ENCODE results near the gene ATP5PD. TPM values are rescaled to one million over a fixed set of nuclear protein-coding genes. Genes with fewer than 3 reads are reported as not detected.

Gene ATP5PD
- total and polyA plus RNA-seq, 2 of the 13 experiments (the other 11 are each of a cell fraction or from before 2014, with no cell fraction given), result 158 to 428 TPM

DNA sequence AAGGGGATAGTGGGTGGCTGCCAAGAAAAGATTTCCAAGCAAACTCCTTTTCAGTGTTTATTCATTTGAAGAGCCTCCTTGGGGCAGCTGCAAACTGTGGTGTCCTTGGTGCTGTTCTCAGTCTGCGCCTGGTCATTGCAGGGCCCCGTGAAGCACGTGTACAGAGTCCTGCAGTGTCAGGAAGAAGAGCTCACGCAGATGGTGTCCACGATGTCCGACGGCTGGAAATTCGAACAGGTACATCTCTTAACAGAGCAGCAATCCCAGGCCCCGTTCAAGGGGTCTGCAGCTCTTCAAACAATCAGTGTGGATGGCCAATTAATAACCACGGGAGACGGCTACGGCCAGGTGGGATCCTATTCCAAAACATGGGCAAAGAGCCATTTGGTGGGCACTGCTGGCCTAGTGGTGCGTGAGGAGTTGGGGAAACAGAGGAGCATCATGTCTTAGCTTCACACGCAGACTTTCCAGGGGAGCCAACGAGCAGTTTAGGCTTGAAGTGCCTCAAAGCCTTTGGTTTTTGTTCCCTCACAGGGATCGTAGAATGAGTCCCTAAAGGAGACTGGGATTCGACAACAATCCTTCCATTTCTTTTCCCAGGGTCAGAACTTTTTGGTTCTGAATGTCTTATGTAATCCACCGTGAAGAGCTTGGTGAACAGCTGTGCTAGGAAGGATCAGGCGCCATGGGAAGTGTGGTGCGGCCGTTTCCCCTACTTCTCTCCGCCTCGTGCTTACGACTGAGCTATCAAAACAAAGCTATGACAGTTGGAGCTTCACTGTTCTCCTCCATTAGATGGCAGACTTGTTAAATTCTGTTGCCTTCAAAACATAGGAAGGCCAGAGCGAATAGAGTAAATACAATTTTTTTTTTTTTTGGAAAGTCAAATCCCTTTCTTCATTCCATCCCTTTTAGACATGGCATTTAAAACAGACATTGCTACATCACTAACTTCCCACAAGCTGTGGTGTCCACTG, 12.9 kb upstream of the ATP5PD start (continued):
- TF ChIP-seq, protein P1, sequence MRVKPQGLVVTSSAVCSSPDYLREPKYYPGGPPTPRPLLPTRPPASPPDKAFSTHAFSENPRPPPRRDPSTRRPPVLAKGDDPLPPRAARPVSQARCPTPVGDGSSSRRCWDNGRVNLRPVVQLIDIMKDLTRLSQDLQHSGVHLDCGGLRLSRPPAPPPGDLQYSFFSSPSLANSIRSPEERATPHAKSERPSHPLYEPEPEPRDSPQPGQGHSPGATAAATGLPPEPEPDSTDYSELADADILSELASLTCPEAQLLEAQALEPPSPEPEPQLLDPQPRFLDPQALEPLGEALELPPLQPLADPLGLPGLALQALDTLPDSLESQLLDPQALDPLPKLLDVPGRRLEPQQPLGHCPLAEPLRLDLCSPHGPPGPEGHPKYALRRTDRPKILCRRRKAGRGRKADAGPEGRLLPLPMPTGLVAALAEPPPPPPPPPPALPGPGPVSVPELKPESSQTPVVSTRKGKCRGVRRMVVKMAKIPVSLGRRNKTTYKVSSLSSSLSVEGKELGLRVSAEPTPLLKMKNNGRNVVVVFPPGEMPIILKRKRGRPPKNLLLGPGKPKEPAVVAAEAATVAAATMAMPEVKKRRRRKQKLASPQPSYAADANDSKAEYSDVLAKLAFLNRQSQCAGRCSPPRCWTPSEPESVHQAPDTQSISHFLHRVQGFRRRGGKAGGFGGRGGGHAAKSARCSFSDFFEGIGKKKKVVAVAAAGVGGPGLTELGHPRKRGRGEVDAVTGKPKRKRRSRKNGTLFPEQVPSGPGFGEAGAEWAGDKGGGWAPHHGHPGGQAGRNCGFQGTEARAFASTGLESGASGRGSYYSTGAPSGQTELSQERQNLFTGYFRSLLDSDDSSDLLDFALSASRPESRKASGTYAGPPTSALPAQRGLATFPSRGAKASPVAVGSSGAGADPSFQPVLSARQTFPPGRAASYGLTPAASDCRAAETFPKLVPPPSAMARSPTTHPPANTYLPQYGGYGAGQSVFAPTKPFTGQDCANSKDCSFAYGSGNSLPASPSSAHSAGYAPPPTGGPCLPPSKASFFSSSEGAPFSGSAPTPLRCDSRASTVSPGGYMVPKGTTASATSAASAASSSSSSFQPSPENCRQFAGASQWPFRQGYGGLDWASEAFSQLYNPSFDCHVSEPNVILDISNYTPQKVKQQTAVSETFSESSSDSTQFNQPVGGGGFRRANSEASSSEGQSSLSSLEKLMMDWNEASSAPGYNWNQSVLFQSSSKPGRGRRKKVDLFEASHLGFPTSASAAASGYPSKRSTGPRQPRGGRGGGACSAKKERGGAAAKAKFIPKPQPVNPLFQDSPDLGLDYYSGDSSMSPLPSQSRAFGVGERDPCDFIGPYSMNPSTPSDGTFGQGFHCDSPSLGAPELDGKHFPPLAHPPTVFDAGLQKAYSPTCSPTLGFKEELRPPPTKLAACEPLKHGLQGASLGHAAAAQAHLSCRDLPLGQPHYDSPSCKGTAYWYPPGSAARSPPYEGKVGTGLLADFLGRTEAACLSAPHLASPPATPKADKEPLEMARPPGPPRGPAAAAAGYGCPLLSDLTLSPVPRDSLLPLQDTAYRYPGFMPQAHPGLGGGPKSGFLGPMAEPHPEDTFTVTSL (CRISPR knock-in tag; IDR thresholded peaks at IDR 0.05; ENCODE audit: borderline replicate concordance), result no peak
- TF ChIP-seq SP140L (CRISPR knock-in tag; IDR thresholded peaks at IDR 0.05; ENCODE audit: borderline replicate concordance) (no peak), SMC3 (IDR thresholded peaks at IDR 0.05; ENCODE audit: low read length) (peak; percentile 52; the same call in 1 of the 2 replicates), NFRKB (IDR thresholded peaks at IDR 0.05) (no peak), FOXA1 (IDR thresholded peaks at IDR 0.05) (no peak), FOXA1 (CRISPR knock-in tag; IDR thresholded peaks at IDR 0.05) (no peak), RAD21 (CRISPR knock-in tag; IDR thresholded peaks at IDR 0.05) (peak; percentile 61; the same call in 1 of the 2 replicates), HOXA5 (CRISPR knock-in tag; IDR thresholded peaks at IDR 0.05) (no peak), SMAD3 (CRISPR knock-in tag; IDR thresholded peaks at IDR 0.05) (no peak), SRSF4 (IDR thresholded peaks at IDR 0.05; ENCODE audit: low read depth, low read length, poor library complexity, severe bottlenecking) (no peak), STAG1 (CRISPR knock-in tag; IDR thresholded peaks at IDR 0.05) (peak; percentile 74), ZFYVE20 (CRISPR knock-in tag; IDR thresholded peaks at IDR 0.05; ENCODE audit: borderline replicate concordance, low read depth) (no peak), SMAD1 (CRISPR knock-in tag; IDR thresholded peaks at IDR 0.05; ENCODE audit: borderline replicate concordance, low read depth) (no peak)
- TF ChIP-seq, protein P2, sequence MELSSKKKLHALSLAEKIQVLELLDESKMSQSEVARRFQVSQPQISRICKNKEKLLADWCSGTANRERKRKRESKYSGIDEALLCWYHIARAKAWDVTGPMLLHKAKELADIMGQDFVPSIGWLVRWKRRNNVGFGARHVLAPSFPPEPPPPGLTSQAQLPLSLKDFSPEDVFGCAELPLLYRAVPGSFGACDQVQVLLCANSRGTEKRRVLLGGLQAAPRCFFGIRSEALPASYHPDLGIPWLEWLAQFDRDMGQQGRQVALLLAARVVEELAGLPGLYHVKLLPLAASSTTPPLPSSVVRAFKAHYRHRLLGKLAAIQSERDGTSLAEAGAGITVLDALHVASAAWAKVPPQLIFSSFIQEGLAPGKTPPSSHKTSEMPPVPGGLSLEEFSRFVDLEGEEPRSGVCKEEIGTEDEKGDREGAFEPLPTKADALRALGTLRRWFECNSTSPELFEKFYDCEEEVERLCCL (CRISPR knock-in tag; IDR thresholded peaks at IDR 0.05; ENCODE audit: borderline replicate concordance), result no peak
- TF ChIP-seq, protein P3, sequence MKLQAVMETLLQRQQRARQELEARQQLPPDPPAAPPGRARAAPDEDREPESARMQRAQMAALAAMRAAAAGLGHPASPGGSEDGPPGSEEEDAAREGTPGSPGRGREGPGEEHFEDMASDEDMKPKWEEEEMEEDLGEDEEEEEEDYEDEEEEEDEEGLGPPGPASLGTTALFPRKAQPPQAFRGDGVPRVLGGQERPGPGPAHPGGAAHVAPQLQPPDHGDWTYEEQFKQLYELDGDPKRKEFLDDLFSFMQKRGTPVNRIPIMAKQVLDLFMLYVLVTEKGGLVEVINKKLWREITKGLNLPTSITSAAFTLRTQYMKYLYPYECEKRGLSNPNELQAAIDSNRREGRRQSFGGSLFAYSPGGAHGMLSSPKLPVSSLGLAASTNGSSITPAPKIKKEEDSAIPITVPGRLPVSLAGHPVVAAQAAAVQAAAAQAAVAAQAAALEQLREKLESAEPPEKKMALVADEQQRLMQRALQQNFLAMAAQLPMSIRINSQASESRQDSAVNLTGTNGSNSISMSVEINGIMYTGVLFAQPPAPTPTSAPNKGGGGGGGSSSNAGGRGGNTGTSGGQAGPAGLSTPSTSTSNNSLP (IDR thresholded peaks at IDR 0.05; ENCODE audit: low read depth, low read length), result no peak
- TF ChIP-seq, protein P4, sequence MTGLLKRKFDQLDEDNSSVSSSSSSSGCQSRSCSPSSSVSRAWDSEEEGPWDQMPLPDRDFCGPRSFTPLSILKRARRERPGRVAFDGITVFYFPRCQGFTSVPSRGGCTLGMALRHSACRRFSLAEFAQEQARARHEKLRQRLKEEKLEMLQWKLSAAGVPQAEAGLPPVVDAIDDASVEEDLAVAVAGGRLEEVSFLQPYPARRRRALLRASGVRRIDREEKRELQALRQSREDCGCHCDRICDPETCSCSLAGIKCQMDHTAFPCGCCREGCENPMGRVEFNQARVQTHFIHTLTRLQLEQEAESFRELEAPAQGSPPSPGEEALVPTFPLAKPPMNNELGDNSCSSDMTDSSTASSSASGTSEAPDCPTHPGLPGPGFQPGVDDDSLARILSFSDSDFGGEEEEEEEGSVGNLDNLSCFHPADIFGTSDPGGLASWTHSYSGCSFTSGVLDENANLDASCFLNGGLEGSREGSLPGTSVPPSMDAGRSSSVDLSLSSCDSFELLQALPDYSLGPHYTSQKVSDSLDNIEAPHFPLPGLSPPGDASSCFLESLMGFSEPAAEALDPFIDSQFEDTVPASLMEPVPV (CRISPR knock-in tag; IDR thresholded peaks at IDR 0.05), result no peak
- TF ChIP-seq, protein P5, sequence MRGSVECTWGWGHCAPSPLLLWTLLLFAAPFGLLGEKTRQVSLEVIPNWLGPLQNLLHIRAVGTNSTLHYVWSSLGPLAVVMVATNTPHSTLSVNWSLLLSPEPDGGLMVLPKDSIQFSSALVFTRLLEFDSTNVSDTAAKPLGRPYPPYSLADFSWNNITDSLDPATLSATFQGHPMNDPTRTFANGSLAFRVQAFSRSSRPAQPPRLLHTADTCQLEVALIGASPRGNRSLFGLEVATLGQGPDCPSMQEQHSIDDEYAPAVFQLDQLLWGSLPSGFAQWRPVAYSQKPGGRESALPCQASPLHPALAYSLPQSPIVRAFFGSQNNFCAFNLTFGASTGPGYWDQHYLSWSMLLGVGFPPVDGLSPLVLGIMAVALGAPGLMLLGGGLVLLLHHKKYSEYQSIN (CRISPR knock-in tag; IDR thresholded peaks at IDR 0.05; ENCODE audit: borderline replicate concordance), result no peak
